ENCODE data around the gene XPO6. TPM values are rescaled to one million over a fixed set of nuclear protein-coding genes. Genes with fewer than 3 reads are reported as not detected.
"Not testable (repeated sequence)": the region's sequence is repeated elsewhere in the genome, so short reads cannot be mapped to it uniquely, and the experiment has no call there.

Gene XPO6
- total and polyA plus RNA-seq, 3 donors from 2014 or later: 216 to 283 (median 238) TPM

DNA sequence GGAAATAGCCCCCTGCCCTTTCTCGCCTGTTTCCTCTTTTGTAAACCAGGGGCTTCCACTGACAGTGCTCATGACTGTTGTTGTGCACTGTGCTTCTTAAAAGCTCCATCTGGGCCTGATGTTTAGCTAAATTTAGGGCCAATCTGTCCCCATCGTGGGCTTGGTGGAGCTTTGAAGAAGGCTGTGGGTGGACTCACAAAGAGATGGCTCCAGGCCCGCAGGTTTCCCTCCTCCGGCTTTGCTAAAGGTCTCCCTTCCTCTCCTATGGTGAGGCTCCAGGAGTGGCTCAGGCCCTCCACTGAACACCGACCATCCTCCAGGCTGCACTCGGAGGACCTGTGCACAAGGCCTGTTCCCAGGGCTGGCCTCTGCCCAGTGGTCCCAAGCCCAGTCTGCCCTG, 30.2 kb upstream of the XPO6 start:
- H3K27me3 ChIP-seq: no peaks in the 10 kb centered on the region
- no peak for DNase-seq
- no peak overlapping the region for H3K27ac ChIP-seq
- no peak overlapping the region for H3K4me3 ChIP-seq
- no peaks in the 10 kb centered on the region for H3K9me3 ChIP-seq
- TF ChIP-seq, protein P1, sequence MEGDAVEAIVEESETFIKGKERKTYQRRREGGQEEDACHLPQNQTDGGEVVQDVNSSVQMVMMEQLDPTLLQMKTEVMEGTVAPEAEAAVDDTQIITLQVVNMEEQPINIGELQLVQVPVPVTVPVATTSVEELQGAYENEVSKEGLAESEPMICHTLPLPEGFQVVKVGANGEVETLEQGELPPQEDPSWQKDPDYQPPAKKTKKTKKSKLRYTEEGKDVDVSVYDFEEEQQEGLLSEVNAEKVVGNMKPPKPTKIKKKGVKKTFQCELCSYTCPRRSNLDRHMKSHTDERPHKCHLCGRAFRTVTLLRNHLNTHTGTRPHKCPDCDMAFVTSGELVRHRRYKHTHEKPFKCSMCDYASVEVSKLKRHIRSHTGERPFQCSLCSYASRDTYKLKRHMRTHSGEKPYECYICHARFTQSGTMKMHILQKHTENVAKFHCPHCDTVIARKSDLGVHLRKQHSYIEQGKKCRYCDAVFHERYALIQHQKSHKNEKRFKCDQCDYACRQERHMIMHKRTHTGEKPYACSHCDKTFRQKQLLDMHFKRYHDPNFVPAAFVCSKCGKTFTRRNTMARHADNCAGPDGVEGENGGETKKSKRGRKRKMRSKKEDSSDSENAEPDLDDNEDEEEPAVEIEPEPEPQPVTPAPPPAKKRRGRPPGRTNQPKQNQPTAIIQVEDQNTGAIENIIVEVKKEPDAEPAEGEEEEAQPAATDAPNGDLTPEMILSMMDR (IDR thresholded peaks at IDR 0.05): no peak
- no peak for TF ChIP-seq POLR2A (IDR thresholded peaks at IDR 0.05)
- no peaks in the 10 kb centered on the region for H3K36me3 ChIP-seq (ENCODE audit: low read depth, missing control alignments)
- WGBS, 2 donors: 73 to 84% methylated on average over 3 to 6 of the region's 6 CpGs
- no peaks in the 10 kb centered on the region for H3K4me1 ChIP-seq
- intact Hi-C loops (cut with DNase I; ENCODE audit: low total_unique reads): no loop called here

DNA sequence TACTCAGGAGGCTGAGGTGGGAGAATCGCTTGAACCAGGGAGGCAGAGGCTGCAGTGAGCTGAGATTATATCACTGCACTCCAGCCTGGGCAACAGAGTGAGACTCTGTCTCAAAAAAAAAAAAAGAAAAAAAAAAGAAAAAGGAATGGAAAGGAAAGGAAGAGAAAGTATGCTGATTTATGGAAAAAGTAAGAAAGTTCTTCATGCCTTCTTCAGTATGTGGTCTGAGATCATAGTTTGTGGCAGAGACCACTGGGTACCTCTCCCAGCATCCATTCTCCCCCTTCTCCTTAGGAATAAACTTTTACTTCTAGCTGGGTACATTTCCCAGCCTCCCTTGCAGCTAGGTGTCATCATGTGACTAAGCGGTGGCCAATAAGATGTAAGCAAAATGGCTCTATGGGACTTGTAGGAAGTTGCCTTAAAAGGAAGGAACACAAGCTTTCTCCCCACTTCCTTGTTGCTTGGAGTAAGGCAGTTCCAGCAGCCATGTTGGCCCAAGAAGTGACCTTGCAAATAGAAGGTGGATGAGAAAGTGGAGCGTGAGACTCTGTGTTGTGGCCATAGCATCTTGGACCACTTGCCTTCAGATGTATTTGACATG, 26.1 kb upstream of the XPO6 start:
- Histone ChIP-seq H3K27me3 (no peaks in the 10 kb centered on the region), H3K9me3 (no peaks in the 10 kb centered on the region), H3K36me3 (ENCODE audit: low read depth, missing control alignments) (no peaks in the 10 kb centered on the region), H3K27ac (no peak overlapping the region), H3K4me1 (no peaks in the 10 kb centered on the region), H3K4me3 (no peak overlapping the region)
- no peak for DNase-seq
- intact Hi-C loops (cut with DNase I; ENCODE audit: low total_unique reads): no loop called here
- 93 to 100% methylated on average over 3 of the region's 3 CpGs for WGBS, 2 donors
- TF ChIP-seq, protein P1 (IDR thresholded peaks at IDR 0.05): no peak
- TF ChIP-seq POLR2A (IDR thresholded peaks at IDR 0.05): no peak

DNA sequence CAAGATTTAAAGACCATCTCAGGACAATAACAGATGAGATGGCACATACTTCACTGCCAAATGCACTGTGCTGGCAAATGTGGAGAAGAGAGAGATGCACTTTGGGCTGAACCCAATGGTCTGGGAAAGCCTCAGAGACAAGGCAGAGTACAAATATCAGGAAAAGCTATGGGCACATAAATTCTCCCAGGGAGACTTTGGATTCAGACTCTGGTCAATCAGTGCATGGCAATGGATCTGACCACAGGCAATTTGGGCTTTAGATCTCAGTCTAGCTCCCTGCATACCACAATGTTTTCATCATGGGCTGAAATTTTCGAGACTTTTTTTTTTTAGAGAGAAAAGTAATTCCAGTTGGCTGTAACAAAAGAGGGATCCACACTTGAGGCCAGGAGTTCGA, 20.0 kb upstream of the XPO6 start:
- WGBS, 2 donors: 91 to 93% methylated on average over 2 of the region's 2 CpGs

DNA sequence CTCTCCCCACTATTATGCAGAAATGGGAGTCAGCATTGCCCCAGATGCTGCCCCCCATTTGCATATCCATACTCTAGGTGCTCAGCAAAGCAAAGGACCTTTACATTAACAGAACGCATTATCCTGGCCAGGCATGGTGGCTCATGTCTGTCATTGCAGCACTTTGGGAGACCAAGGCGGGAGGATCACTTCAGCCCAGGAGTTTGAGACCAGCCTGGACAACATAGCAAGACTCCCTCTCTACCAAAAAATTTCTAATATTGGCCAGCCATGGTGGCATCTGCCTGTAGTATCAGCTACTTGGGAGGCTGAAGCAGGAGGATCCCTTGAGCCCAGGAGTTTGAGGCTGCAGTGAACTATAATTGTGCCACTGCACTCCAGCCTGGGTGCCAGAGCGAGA, 12.1 kb upstream of the XPO6 start:
- H3K27ac ChIP-seq; H3K36me3 ChIP-seq (ENCODE audit: low read depth, missing control alignments); H3K4me1 ChIP-seq; DNase-seq; H3K27me3 ChIP-seq; H3K4me3 ChIP-seq; intact Hi-C loops (cut with DNase I; ENCODE audit: low total_unique reads); H3K9me3 ChIP-seq: not testable (repeated sequence)
- 88 to 91% methylated on average over 3 of the region's 3 CpGs for WGBS, 2 donors

More for the DNA sequence above, 20.0 kb upstream of the XPO6 start:
- no peaks in the 10 kb centered on the region for H3K27me3 ChIP-seq
- no peak for DNase-seq
- H3K36me3 ChIP-seq (ENCODE audit: low read depth, missing control alignments): no peaks in the 10 kb centered on the region
- TF ChIP-seq, protein P1 (IDR thresholded peaks at IDR 0.05): no peak
- TF ChIP-seq POLR2A (IDR thresholded peaks at IDR 0.05): no peak
- H3K9me3 ChIP-seq: no peaks in the 10 kb centered on the region
- no peak overlapping the region for H3K27ac ChIP-seq
- no peaks in the 10 kb centered on the region for H3K4me1 ChIP-seq
- intact Hi-C loops (cut with DNase I; ENCODE audit: low total_unique reads): no loop called here
- no peak overlapping the region for H3K4me3 ChIP-seq

DNA sequence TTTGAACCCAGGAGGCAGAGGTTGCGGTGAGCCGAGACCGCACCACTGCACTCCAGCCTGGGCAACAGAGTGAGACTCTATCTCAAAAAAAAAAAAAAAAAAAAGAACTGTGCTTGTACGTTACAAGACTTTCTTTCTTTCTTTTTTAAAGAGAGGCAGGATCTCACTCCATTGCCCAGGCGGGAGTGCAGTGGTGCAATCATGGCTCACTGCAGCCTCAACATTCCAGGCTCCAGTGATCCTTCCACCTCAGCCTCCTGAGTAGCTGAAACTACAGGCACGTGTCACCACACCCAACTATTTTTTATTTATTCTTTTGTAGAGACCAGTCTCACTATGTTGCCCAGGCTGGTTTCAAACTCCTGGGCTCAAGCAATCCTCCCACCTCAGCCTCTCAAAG, 8.0 kb upstream of the XPO6 start:
- H3K27ac ChIP-seq; H3K4me3 ChIP-seq; H3K9me3 ChIP-seq; DNase-seq; H3K27me3 ChIP-seq; H3K4me1 ChIP-seq; H3K36me3 ChIP-seq (ENCODE audit: low read depth, missing control alignments); intact Hi-C loops (cut with DNase I; ENCODE audit: low total_unique reads): not testable (repeated sequence)
- 85 to 90% methylated on average over 6 of the region's 6 CpGs for WGBS, 2 donors

DNA sequence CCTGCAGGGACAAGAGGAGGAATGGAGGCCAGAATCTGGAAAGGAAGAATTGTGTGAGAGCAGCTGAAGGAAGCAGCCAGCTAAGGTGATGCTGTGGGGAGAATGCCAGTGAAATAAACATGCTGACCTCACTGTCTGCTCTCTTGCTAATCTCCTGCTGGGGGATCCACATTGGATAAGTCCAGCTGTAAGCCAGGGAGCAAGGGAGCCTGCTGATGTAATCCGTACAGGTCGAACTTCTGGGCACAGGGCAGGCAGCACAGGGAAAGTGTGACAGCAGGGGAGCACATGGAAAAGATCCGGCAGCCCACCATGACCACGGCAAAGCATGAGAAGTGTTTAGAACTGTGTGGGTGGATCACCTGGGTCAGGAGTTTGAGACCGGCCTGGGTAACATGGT, 7.5 kb upstream of the XPO6 start:
- Histone ChIP-seq H3K36me3 (ENCODE audit: low read depth, missing control alignments) (no peaks in the 10 kb centered on the region), H3K9me3 (no peaks in the 10 kb centered on the region), H3K27me3 (no peaks in the 10 kb centered on the region), H3K4me1 (no peaks in the 10 kb centered on the region), H3K4me3 (no peak overlapping the region), H3K27ac (no peak overlapping the region)
- TF ChIP-seq, protein P1 (IDR thresholded peaks at IDR 0.05): no peak
- TF ChIP-seq POLR2A (IDR thresholded peaks at IDR 0.05): no peak
- 76 to 87% methylated on average over 5 of the region's 5 CpGs for WGBS, 2 donors
- no peak for DNase-seq
- intact Hi-C loops (cut with DNase I; ENCODE audit: low total_unique reads): no loop called here

Data from testis (tissue), 3 donors.